IMR-90 (cell line): ENCODE data around the gene ERP27. TPM values are rescaled to one million over a fixed set of nuclear protein-coding genes. Genes with fewer than 3 reads are reported as not detected.

Experiments used
- ATAC-seq: fragments of 200-7000 bp; cut with Tn5 transposase; 2 replicates; pipeline ENCODE4 v1.9.1; 2020; ENCODE audit warnings: low read depth, mild to moderate bottlenecking, moderate library complexity
- BruUV-seq: library from RNA; stranded (reverse); fragments of 400-500 nt; replicated peaks from 2 replicates; lab custom pipeline; 2021; lab: Mats Ljungman, UMichigan
- CTCF ChIA-PET: fragments of 300-600 bp; formaldehyde crosslinking; extraction: SDS; loops from one replicate; lab custom pipeline; 2021; ENCODE audit warnings: antibody characterized with exemption; lab: Yijun Ruan, JAX
- POLR2A ChIA-PET: fragments of 300-600 bp; sonication (Branson Sonifier 250); formaldehyde crosslinking; loops from one replicate; lab custom pipeline; 2022; ENCODE audit warnings: antibody characterized with exemption; ENCODE audit not compliant: unreplicated experiment; lab: Charles Lee
- DNase-seq: peaks from one replicate; pipeline ENCODE4 v3.0.0; 2013
- H2AFZ ChIP-seq: replicated peaks from 2 replicates; pipeline ENCODE3; 2013; ENCODE audit warnings: low read length, mild to moderate bottlenecking; ENCODE audit not compliant: poor library complexity
- H2AK5ac ChIP-seq: 2 replicates; pipeline ENCODE4 v1.6.1; 2013; ENCODE audit warnings: low read depth, low read length, inconsistent platforms
- H2AK9ac ChIP-seq: replicated peaks from 2 replicates; pipeline ENCODE3; 2013; ENCODE audit warnings: mild to moderate bottlenecking, low read depth, low read length, moderate library complexity; ENCODE audit not compliant: poor library complexity
- H2BK120ac ChIP-seq: 2 replicates; pipeline ENCODE4 v1.6.1; 2013; ENCODE audit warnings: low read depth, low read length, inconsistent platforms
- H2BK15ac ChIP-seq: 3 replicates; pipeline ENCODE4 v1.6.1; 2013; ENCODE audit warnings: low read depth, low read length, inconsistent platforms
- H2BK20ac ChIP-seq: 2 replicates; pipeline ENCODE4 v1.6.1; 2013; ENCODE audit warnings: low read depth, mild to moderate bottlenecking, inconsistent platforms, low read length, moderate library complexity
- H2BK5ac ChIP-seq: 2 replicates; pipeline ENCODE4 v1.6.1; 2013; ENCODE audit warnings: mild to moderate bottlenecking, low read depth, low read length, inconsistent platforms; ENCODE audit not compliant: poor library complexity, severe bottlenecking
- H3K14ac ChIP-seq: replicated peaks from 2 replicates; pipeline ENCODE4 v1.6.1; 2013; ENCODE audit warnings: low read depth, low read length, inconsistent platforms
- H3K18ac ChIP-seq: 2 replicates; pipeline ENCODE4 v1.6.1; 2013; ENCODE audit warnings: low read depth, low read length, control low read depth
- H3K23ac ChIP-seq: 2 replicates; pipeline ENCODE4 v1.6.1; 2013; ENCODE audit warnings: low read depth, low read length, inconsistent platforms
- H3K27ac ChIP-seq: 2 replicates; pipeline ENCODE4 v1.5.1; 2013; ENCODE audit warnings: mild to moderate bottlenecking, control low read depth, low read length; ENCODE audit not compliant: insufficient read depth
- H3K27me3 ChIP-seq: 2 replicates; pipeline ENCODE4 v1.6.1; 2013; ENCODE audit warnings: low read length; ENCODE audit not compliant: control insufficient read depth, insufficient read depth
- H3K36me3 ChIP-seq: 2 replicates; pipeline ENCODE4 v1.6.1; 2013; ENCODE audit warnings: low read length, mixed read lengths; ENCODE audit not compliant: control insufficient read depth, insufficient read depth
- H3K4ac ChIP-seq: 2 replicates; pipeline ENCODE4 v1.6.1; 2013; ENCODE audit warnings: low read depth, low read length, inconsistent platforms
- H3K4me1 ChIP-seq: 2 replicates; pipeline ENCODE4 v1.6.1; 2013; ENCODE audit warnings: low read length, mixed read lengths; ENCODE audit not compliant: control insufficient read depth, insufficient read depth
- H3K4me2 ChIP-seq: 2 replicates; pipeline ENCODE4 v1.6.1; 2013; ENCODE audit warnings: low read depth, mild to moderate bottlenecking, control low read depth, low read length, moderate library complexity
- H3K4me3 ChIP-seq: 2 replicates; pipeline ENCODE4 v1.5.1; 2013; ENCODE audit warnings: low read depth, mild to moderate bottlenecking, control low read depth, low read length, moderate library complexity; ENCODE audit not compliant: insufficient read depth
- H3K56ac ChIP-seq: 2 replicates; pipeline ENCODE4 v1.6.1; 2013; ENCODE audit warnings: low read length, inconsistent platforms; ENCODE audit not compliant: insufficient read depth; ENCODE audit errors: extremely low read depth
- H3K79me1 ChIP-seq, 2 experiments: 2 replicates each; pipeline ENCODE4 v1.6.1; 2013; ENCODE audit warnings: low read length in 2 of 2, inconsistent platforms in 1 of 2, low read depth in 1 of 2
- H3K9ac ChIP-seq: 2 replicates; pipeline ENCODE4 v1.6.1; 2013; ENCODE audit warnings: low read depth, low read length, control low read depth
- H3K9me1 ChIP-seq: 2 replicates; pipeline ENCODE4 v1.6.1; 2013; ENCODE audit warnings: low read length, inconsistent platforms; ENCODE audit not compliant: insufficient read depth
- H3K9me3 ChIP-seq: 2 replicates; pipeline ENCODE4 v1.6.1; 2013; ENCODE audit warnings: low read length; ENCODE audit not compliant: control insufficient read depth, insufficient read depth
- H4K20me1 ChIP-seq: 2 replicates; pipeline ENCODE4 v1.6.1; 2013; ENCODE audit warnings: low read length, inconsistent platforms; ENCODE audit not compliant: insufficient read depth
- H4K5ac ChIP-seq: 2 replicates; pipeline ENCODE4 v1.6.1; 2013; ENCODE audit warnings: mild to moderate bottlenecking, low read depth, low read length, control low read depth
- H4K8ac ChIP-seq, 2 experiments: 2 replicates each; pipeline ENCODE4 v1.6.1; 2013; ENCODE audit warnings: low read depth in 2 of 2, low read length in 2 of 2, control low read depth in 1 of 2, inconsistent platforms in 1 of 2
- H4K91ac ChIP-seq: 2 replicates; pipeline ENCODE4 v1.6.1; 2013; ENCODE audit warnings: low read depth, low read length, inconsistent platforms; ENCODE audit not compliant: insufficient read depth
- BHLHE40 ChIP-seq: fragments of 150-350 bp; IDR thresholded peaks from 2 replicates; pipeline ENCODE4 v1.6.1; 2016; ENCODE audit warnings: mild to moderate bottlenecking, low read depth, low read length
- CEBPB ChIP-seq: IDR thresholded peaks from 2 replicates; pipeline ENCODE4 v1.6.1; 2012; ENCODE audit warnings: low read depth, low read length, improper control_type of control experiment
- CHD1 ChIP-seq: IDR thresholded peaks from 2 replicates; pipeline ENCODE4 v1.6.1; 2012; ENCODE audit warnings: low read depth, low read length, improper control_type of control experiment
- FOS ChIP-seq: fragments of 150-350 bp; IDR thresholded peaks from 2 replicates; pipeline ENCODE4 v1.6.1; 2016; ENCODE audit warnings: low read depth, low read length
- MAFK ChIP-seq: IDR thresholded peaks from 2 replicates; pipeline ENCODE4 v1.6.1; 2012; ENCODE audit warnings: low read depth, low read length, improper control_type of control experiment
- MAZ ChIP-seq: IDR thresholded peaks from 2 replicates; pipeline ENCODE4 v1.6.1; 2012; ENCODE audit warnings: low read depth, mild to moderate bottlenecking, low read length, improper control_type of control experiment, moderate library complexity, borderline replicate concordance
- MXI1 ChIP-seq: IDR thresholded peaks from 2 replicates; pipeline ENCODE4 v1.6.1; 2012; ENCODE audit warnings: low read depth, mild to moderate bottlenecking, low read length, moderate library complexity, borderline replicate concordance
- NFE2L2 ChIP-seq: fragments of 150-350 bp; IDR thresholded peaks from 2 replicates; pipeline ENCODE4 v1.6.1; 2016; ENCODE audit warnings: low read depth, mild to moderate bottlenecking, low read length
- POLR2A ChIP-seq: IDR thresholded peaks from 2 replicates; pipeline ENCODE4 v1.6.1; 2012; ENCODE audit warnings: mild to moderate bottlenecking, low read depth, low read length
- RAD21 ChIP-seq: IDR thresholded peaks from 2 replicates; pipeline ENCODE4 v1.6.1; 2012; ENCODE audit warnings: low read length, improper control_type of control experiment
- RCOR1 ChIP-seq: IDR thresholded peaks from 2 replicates; pipeline ENCODE4 v1.6.1; 2012; ENCODE audit warnings: mild to moderate bottlenecking, low read length, improper control_type of control experiment; ENCODE audit not compliant: insufficient replicate concordance
- RFX5 ChIP-seq: IDR thresholded peaks from 2 replicates; pipeline ENCODE4 v1.8.0; 2012; ENCODE audit warnings: low read depth, mild to moderate bottlenecking, low read length, moderate library complexity
- SMC3 ChIP-seq: fragments of 150-350 bp; IDR thresholded peaks from 2 replicates; pipeline ENCODE4 v1.6.1; 2016; ENCODE audit warnings: low read depth, mild to moderate bottlenecking, antibody characterized with exemption, low read length, moderate library complexity
- WGBS, 2 experiments: methylation state at CpG; one replicate each; pipeline versions ENCODE4 v1.1.5 to v1.1.7; 2013; ENCODE audit warnings: missing lambda C conversion rate in 2 of 2; ENCODE audit not compliant: insufficient read length in 1 of 2; ENCODE audit errors: extremely low coverage in 2 of 2; 5-methylcytosine and 5-hydroxymethylcytosine counted together
- dilution Hi-C: fragments of 300-500 bp; cut with HindIII; formaldehyde crosslinking; loops from one replicate; pipeline ENCODE4 v1.14.3; 2018; ENCODE audit warnings: low sequenced_read_pairs; ENCODE audit not compliant: unreplicated experiment
- in situ Hi-C: fragments of 300-500 bp; cut with MboI; formaldehyde crosslinking; loops from 3 replicates; pipeline ENCODE4 v1.14.3; 2019; ENCODE audit warnings: low sequenced_read_pairs, inconsistent platforms, mixed read lengths
- intact Hi-C: fragments of 100-400 bp; cut with micrococcal nuclease; formaldehyde crosslinking; loops from 2 replicates; pipeline ENCODE4 v1.10.0; 2022
- polyA plus RNA-seq, 3 experiments: library from polyadenylated mRNA; depleted of rRNA; stranded (reverse); fragments of >200 nt; gene quantifications; 2 replicates each; pipeline ENCODE4 v1.2.3, GENCODE V29; 2012; ENCODE audit warnings: low replicate concordance in 1 of 3
- total RNA-seq: library from RNA; depleted of rRNA; stranded (reverse); fragments of >200 nt; gene quantifications from 2 replicates; pipeline ENCODE4 v1.2.3, GENCODE V29; 2012
- TF ChIP-seq, protein P1 (sequence below): conservative IDR thresholded peaks from 2 replicates; pipeline ENCODE4 v1.5.1; 2012; ENCODE audit warnings: mild to moderate bottlenecking, low read depth, low read length, improper control_type of control experiment
- TF ChIP-seq, protein P2 (sequence below): fragments of 150-350 bp; IDR thresholded peaks from 2 replicates; pipeline ENCODE4 v1.6.1; 2016; ENCODE audit warnings: low read depth, mild to moderate bottlenecking, low read length, moderate library complexity, borderline replicate concordance
- TF ChIP-seq, protein P3 (sequence below): fragments of 150-350 bp; IDR thresholded peaks from 2 replicates; pipeline ENCODE4 v1.6.1; 2017; ENCODE audit warnings: mild to moderate bottlenecking, antibody characterized with exemption, low read length, low read depth

ERP27 gene
- total and polyA plus RNA-seq, 2 of the 4 experiments (the other 2 are of a cell fraction), result not detected

- DNase-seq (no peak), ATAC-seq (no peak)
- Histone ChIP-seq H4K91ac (no peak overlapping the region), H2BK15ac (no peak overlapping the region), H4K8ac (no peak overlapping the region), H3K27ac (no peak overlapping the region), H3K14ac (no peak overlapping the region), H2AFZ (no peak overlapping the region), H4K5ac (no peak overlapping the region), H2BK120ac (no peak overlapping the region), H3K4me3 (no peak overlapping the region), H3K56ac (no peak overlapping the region), H2BK5ac (no peak overlapping the region), H3K9me1 (no peaks in the 10 kb centered on the region), H3K36me3 (no peaks in the 10 kb centered on the region), H4K20me1 (no peaks in the 10 kb centered on the region), H3K9ac (no peak overlapping the region), H3K23ac (no peak overlapping the region), H3K18ac (no peak overlapping the region), H3K27me3 (peaks cover 3% of the 10 kb centered on the region; the same call in 1 of the 2 replicates), H2AK9ac (no peak overlapping the region), H2AK5ac (no peak overlapping the region), H3K79me1 (no peaks in the 10 kb centered on the region), H3K4ac (no peak overlapping the region), H3K9me3 (no peaks in the 10 kb centered on the region), H3K4me2 (no peak overlapping the region), H3K4me1 (peaks cover 2% of the 10 kb centered on the region; the same call in 1 of the 2 replicates), H2BK20ac (no peak overlapping the region)
- dilution Hi-C loops, result no loop called here
- intact Hi-C loops, result no loop called here
- ChIA-PET CTCF (no interaction called here), POLR2A (interaction anchor here (0.5 kb wide), 1 partner anchor 29 kb away, joined by 3 read pairs; no protein-coding TSS in a partner anchor)
- in situ Hi-C loops, result loop anchor here (25.0 kb wide), 1 partner anchor 744 kb away; no protein-coding TSS in a partner anchor
- no CpG with 5 or more reads among the region's 2 CpGs for WGBS, 2 experiments
- TF ChIP-seq, protein P1, sequence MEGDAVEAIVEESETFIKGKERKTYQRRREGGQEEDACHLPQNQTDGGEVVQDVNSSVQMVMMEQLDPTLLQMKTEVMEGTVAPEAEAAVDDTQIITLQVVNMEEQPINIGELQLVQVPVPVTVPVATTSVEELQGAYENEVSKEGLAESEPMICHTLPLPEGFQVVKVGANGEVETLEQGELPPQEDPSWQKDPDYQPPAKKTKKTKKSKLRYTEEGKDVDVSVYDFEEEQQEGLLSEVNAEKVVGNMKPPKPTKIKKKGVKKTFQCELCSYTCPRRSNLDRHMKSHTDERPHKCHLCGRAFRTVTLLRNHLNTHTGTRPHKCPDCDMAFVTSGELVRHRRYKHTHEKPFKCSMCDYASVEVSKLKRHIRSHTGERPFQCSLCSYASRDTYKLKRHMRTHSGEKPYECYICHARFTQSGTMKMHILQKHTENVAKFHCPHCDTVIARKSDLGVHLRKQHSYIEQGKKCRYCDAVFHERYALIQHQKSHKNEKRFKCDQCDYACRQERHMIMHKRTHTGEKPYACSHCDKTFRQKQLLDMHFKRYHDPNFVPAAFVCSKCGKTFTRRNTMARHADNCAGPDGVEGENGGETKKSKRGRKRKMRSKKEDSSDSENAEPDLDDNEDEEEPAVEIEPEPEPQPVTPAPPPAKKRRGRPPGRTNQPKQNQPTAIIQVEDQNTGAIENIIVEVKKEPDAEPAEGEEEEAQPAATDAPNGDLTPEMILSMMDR, result no peak
- TF ChIP-seq, protein P2, sequence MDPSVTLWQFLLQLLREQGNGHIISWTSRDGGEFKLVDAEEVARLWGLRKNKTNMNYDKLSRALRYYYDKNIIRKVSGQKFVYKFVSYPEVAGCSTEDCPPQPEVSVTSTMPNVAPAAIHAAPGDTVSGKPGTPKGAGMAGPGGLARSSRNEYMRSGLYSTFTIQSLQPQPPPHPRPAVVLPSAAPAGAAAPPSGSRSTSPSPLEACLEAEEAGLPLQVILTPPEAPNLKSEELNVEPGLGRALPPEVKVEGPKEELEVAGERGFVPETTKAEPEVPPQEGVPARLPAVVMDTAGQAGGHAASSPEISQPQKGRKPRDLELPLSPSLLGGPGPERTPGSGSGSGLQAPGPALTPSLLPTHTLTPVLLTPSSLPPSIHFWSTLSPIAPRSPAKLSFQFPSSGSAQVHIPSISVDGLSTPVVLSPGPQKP, result no peak
- TF ChIP-seq RFX5, result no peak
- TF ChIP-seq, protein P3, sequence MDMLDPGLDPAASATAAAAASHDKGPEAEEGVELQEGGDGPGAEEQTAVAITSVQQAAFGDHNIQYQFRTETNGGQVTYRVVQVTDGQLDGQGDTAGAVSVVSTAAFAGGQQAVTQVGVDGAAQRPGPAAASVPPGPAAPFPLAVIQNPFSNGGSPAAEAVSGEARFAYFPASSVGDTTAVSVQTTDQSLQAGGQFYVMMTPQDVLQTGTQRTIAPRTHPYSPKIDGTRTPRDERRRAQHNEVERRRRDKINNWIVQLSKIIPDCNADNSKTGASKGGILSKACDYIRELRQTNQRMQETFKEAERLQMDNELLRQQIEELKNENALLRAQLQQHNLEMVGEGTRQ, result no peak
- TF ChIP-seq CEBPB, result no peak
- TF ChIP-seq SMC3, result no peak
- no peak for TF ChIP-seq MAZ
- no peak for TF ChIP-seq BHLHE40
- no peak for TF ChIP-seq MXI1
- no peak for TF ChIP-seq MAFK
- no peak for TF ChIP-seq CHD1
- TF ChIP-seq RAD21, result no peak
- TF ChIP-seq NFE2L2, result no peak
- no peak for TF ChIP-seq RCOR1
- no peak for TF ChIP-seq FOS
- TF ChIP-seq POLR2A, result no peak
- BruUV-seq, result no TSS peak
Observed at GRCh38 chr12:14981049-14981448, 42.7 kb upstream of the ERP27 start.
